Measurements from ENCODE around the gene ADAM10.
A peak's percentile ranks its signal among the peaks of the same experiment; 100 is the strongest.

The ADAM10 gene

DNA sequence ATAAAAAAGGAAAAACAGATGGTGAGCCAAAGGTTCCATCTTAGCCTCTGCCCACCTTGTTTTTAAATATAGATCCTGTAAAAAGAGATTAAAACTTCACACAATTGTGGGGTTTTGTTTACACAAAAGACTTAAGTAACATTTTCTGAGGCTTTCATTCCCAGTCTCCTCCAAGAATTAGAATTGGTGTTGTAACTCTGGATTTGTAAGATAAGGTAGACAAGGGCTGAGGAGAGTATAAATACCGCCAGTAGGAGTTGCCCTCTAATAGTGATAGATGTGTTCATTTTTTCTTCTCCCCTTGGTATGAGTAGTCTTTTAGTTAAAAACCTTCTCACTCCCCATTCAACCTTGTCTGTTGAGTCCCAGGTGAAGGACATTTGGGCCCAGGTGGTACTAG lies 30.0 kb upstream of the ADAM10 start:
- Histone ChIP-seq H3K27me3 (ENCODE audit: insufficient read depth, low read length, poor library complexity, severe bottlenecking) (no peaks in the 10 kb centered on the region), H3K36me3 (ENCODE audit: insufficient read depth, low read length) (no peaks in the 10 kb centered on the region), H2AFZ (ENCODE audit: low read length) (no peak overlapping the region), H3K9me2 (replicated peaks; ENCODE audit: low read depth, low read length) (no peaks in the 10 kb centered on the region), H3K4me2 (ENCODE audit: low read depth, low read length, poor library complexity, severe bottlenecking) (peak overlapping the region; percentile 23), H3K9ac (ENCODE audit: low read depth, low read length, poor library complexity, severe bottlenecking) (no peak overlapping the region), H3K4me3 (ENCODE audit: low read length, poor library complexity, severe bottlenecking) (no peak overlapping the region), H3K9me3 (ENCODE audit: insufficient read depth, low read depth, low read length) (no peaks in the 10 kb centered on the region), H3K79me2 (ENCODE audit: insufficient read depth, low read length) (peaks cover 62% of the 10 kb centered on the region), H3F3A (ENCODE audit: low read depth) (no peaks in the 10 kb centered on the region), H3K4me1 (ENCODE audit: insufficient read depth, low read length, poor library complexity, severe bottlenecking) (peaks cover 43% of the 10 kb centered on the region), H4K20me1 (ENCODE audit: insufficient read depth, low read length, poor library complexity, severe bottlenecking) (peaks cover 10% of the 10 kb centered on the region)
- no peak for TF ChIP-seq EZH2phosphoT487 (IDR thresholded peaks at IDR 0.05; ENCODE audit: borderline replicate concordance)
- TF ChIP-seq, protein P1, sequence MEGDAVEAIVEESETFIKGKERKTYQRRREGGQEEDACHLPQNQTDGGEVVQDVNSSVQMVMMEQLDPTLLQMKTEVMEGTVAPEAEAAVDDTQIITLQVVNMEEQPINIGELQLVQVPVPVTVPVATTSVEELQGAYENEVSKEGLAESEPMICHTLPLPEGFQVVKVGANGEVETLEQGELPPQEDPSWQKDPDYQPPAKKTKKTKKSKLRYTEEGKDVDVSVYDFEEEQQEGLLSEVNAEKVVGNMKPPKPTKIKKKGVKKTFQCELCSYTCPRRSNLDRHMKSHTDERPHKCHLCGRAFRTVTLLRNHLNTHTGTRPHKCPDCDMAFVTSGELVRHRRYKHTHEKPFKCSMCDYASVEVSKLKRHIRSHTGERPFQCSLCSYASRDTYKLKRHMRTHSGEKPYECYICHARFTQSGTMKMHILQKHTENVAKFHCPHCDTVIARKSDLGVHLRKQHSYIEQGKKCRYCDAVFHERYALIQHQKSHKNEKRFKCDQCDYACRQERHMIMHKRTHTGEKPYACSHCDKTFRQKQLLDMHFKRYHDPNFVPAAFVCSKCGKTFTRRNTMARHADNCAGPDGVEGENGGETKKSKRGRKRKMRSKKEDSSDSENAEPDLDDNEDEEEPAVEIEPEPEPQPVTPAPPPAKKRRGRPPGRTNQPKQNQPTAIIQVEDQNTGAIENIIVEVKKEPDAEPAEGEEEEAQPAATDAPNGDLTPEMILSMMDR (conservative IDR thresholded peaks at IDR 0.05; ENCODE audit: low read length): no peak

DNA sequence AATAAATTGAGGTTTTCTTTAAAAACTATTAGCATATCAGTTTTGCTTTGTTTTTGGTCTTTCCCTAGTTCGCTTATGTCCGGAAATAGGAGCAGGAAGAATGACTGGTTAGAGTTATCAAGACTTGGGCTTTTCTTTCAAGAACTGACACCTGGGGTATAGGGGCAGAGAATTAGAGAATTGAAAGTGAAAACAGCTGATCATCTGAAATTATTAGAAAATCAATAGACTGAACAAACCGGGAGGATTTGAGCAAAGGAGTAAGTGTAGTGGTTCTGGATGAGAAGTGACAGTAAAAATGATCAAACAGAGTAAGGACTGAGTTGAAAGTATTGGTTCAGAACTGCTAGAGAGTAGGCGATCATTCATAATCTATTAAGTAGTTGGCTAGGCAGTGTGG lies 27.6 kb upstream of the ADAM10 start:
- Histone ChIP-seq H3K9ac (ENCODE audit: low read depth, low read length, poor library complexity, severe bottlenecking) (peak overlapping the region; percentile 28), H3K27me3 (ENCODE audit: insufficient read depth, low read length, poor library complexity, severe bottlenecking) (no peaks in the 10 kb centered on the region), H3K4me2 (ENCODE audit: low read depth, low read length, poor library complexity, severe bottlenecking) (peak overlapping the region; percentile 91), H3K79me2 (ENCODE audit: insufficient read depth, low read length) (peaks cover 73% of the 10 kb centered on the region), H2AFZ (ENCODE audit: low read length) (no peak overlapping the region), H3F3A (ENCODE audit: low read depth) (no peaks in the 10 kb centered on the region), H4K20me1 (ENCODE audit: insufficient read depth, low read length, poor library complexity, severe bottlenecking) (peaks cover 10% of the 10 kb centered on the region), H3K9me2 (replicated peaks; ENCODE audit: low read depth, low read length) (no peaks in the 10 kb centered on the region), H3K4me3 (ENCODE audit: low read length, poor library complexity, severe bottlenecking) (peak overlapping the region; percentile 82), H3K4me1 (ENCODE audit: insufficient read depth, low read length, poor library complexity, severe bottlenecking) (peaks cover 59% of the 10 kb centered on the region), H3K36me3 (ENCODE audit: insufficient read depth, low read length) (no peaks in the 10 kb centered on the region), H3K9me3 (ENCODE audit: insufficient read depth, low read depth, low read length) (no peaks in the 10 kb centered on the region)
- no peak for TF ChIP-seq EZH2phosphoT487 (IDR thresholded peaks at IDR 0.05; ENCODE audit: borderline replicate concordance)
- TF ChIP-seq, protein P1 (conservative IDR thresholded peaks at IDR 0.05; ENCODE audit: low read length): no peak

DNA sequence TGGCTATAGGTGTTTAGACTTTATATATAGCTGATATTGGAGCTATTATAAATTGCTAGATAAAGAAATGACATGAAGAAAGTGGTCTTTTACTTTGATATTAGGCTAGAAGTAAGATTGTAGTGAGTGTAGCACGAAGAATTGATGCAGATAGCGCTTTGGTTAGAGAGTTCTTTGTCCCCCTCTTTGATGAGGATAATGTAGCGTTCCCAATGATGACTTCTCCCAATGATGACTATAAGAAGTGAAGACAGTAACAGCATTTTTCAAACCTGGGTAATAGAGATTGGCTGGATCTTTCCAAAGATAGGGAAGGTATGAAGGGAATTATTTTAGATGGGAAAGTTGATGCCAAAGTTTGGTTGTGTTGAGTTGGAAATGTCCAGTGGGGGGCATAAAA lies 25.9 kb upstream of the ADAM10 start:
- H3K4me1 ChIP-seq (ENCODE audit: insufficient read depth, low read length, poor library complexity, severe bottlenecking): peaks cover 64% of the 10 kb centered on the region
- H3K4me2 ChIP-seq (ENCODE audit: low read depth, low read length, poor library complexity, severe bottlenecking): peak overlapping the region; percentile 91
- H3K79me2 ChIP-seq (ENCODE audit: insufficient read depth, low read length): peaks cover 76% of the 10 kb centered on the region
- no peak for TF ChIP-seq EZH2phosphoT487 (IDR thresholded peaks at IDR 0.05; ENCODE audit: borderline replicate concordance)
- TF ChIP-seq, protein P1 (conservative IDR thresholded peaks at IDR 0.05; ENCODE audit: low read length): peak; percentile 18; the same call in 1 of the 2 replicates
- H3K4me3 ChIP-seq (ENCODE audit: low read length, poor library complexity, severe bottlenecking): peak overlapping the region; percentile 82
- no peaks in the 10 kb centered on the region for H3K9me2 ChIP-seq (replicated peaks; ENCODE audit: low read depth, low read length)
- H3K9me3 ChIP-seq (ENCODE audit: insufficient read depth, low read depth, low read length): no peaks in the 10 kb centered on the region
- peak overlapping the region; percentile 31 for H3K9ac ChIP-seq (ENCODE audit: low read depth, low read length, poor library complexity, severe bottlenecking)
- H2AFZ ChIP-seq (ENCODE audit: low read length): no peak overlapping the region
- H3K36me3 ChIP-seq (ENCODE audit: insufficient read depth, low read length): no peaks in the 10 kb centered on the region
- no peaks in the 10 kb centered on the region for H3K27me3 ChIP-seq (ENCODE audit: insufficient read depth, low read length, poor library complexity, severe bottlenecking)
- H4K20me1 ChIP-seq (ENCODE audit: insufficient read depth, low read length, poor library complexity, severe bottlenecking): peaks cover 10% of the 10 kb centered on the region
- H3F3A ChIP-seq (ENCODE audit: low read depth): 0 out of 2 replicates have a peak, but pooled peaks cover 3% of the 10 kb centered on the region

Measured in Loucy (cell line).